ENCODE data around the gene EXT2. TPM values are rescaled to one million over a fixed set of nuclear protein-coding genes. Genes with fewer than 3 reads are reported as not detected.

Gene EXT2
- total RNA-seq, 6 experiments from 2014 or later: 105 to 130 (median 118) TPM

- no peak for DNase-seq
- Mint-ChIP-seq H3K36me3 (ENCODE audit: low read depth) (peaks cover 40% of the 10 kb centered on the region), H3K4me1 (ENCODE audit: low read depth) (peaks cover 19% of the 10 kb centered on the region), H3K27me3 (ENCODE audit: insufficient read depth) (no peaks in the 10 kb centered on the region), H3K4me3 (no peak overlapping the region), H3K27ac (no peak overlapping the region), H3K9me3 (peaks cover 12% of the 10 kb centered on the region)
- no peak for TF ChIP-seq CTCF (IDR thresholded peaks at IDR 0.05)
Measured at GRCh38 chr11:44190883-44191230, 95.4 kb downstream of the EXT2 start.

GRCh38 chr11:44191322-44192016 is 96.0 kb downstream of the EXT2 start:
- Mint-ChIP-seq H3K27ac (no peak overlapping the region), H3K4me1 (ENCODE audit: low read depth) (peaks cover 19% of the 10 kb centered on the region), H3K9me3 (peaks cover 17% of the 10 kb centered on the region), H3K36me3 (ENCODE audit: low read depth) (peaks cover 45% of the 10 kb centered on the region), H3K27me3 (ENCODE audit: insufficient read depth) (no peaks in the 10 kb centered on the region), H3K4me3 (no peak overlapping the region)
- DNase-seq: no peak
- TF ChIP-seq CTCF (IDR thresholded peaks at IDR 0.05): 0 out of 2 replicates have a peak, but pooled peaks have one; percentile 7

GRCh38 chr11:44192017-44192385 is 96.5 kb downstream of the EXT2 start:
- Mint-ChIP-seq H3K4me1 (ENCODE audit: low read depth) (peaks cover 19% of the 10 kb centered on the region), H3K27ac (no peak overlapping the region), H3K4me3 (no peak overlapping the region), H3K9me3 (peaks cover 21% of the 10 kb centered on the region), H3K36me3 (ENCODE audit: low read depth) (peaks cover 50% of the 10 kb centered on the region), H3K27me3 (ENCODE audit: insufficient read depth) (no peaks in the 10 kb centered on the region)
- TF ChIP-seq CTCF (IDR thresholded peaks at IDR 0.05): no peak
- DNase-seq: no peak

- Mint-ChIP-seq H3K9me3 (peaks cover 21% of the 10 kb centered on the region), H3K27ac (no peak overlapping the region), H3K4me1 (ENCODE audit: low read depth) (peaks cover 19% of the 10 kb centered on the region), H3K36me3 (ENCODE audit: low read depth) (peaks cover 51% of the 10 kb centered on the region), H3K4me3 (no peak overlapping the region), H3K27me3 (ENCODE audit: insufficient read depth) (no peaks in the 10 kb centered on the region)
- no peak for DNase-seq
- no peak for TF ChIP-seq CTCF (IDR thresholded peaks at IDR 0.05)
Measured at GRCh38 chr11:44192462-44193100, 97.1 kb downstream of the EXT2 start.

GRCh38 chr11:44193856-44194255 is 98.4 kb downstream of the EXT2 start:
- Mint-ChIP-seq H3K4me3 (no peak overlapping the region), H3K4me1 (ENCODE audit: low read depth) (peaks cover 23% of the 10 kb centered on the region), H3K9me3 (peaks cover 9% of the 10 kb centered on the region; the same call in 1 of the 2 replicates), H3K27ac (no peak overlapping the region), H3K36me3 (ENCODE audit: low read depth) (peaks cover 49% of the 10 kb centered on the region), H3K27me3 (ENCODE audit: insufficient read depth) (no peaks in the 10 kb centered on the region)
- no peak for TF ChIP-seq CTCF (IDR thresholded peaks at IDR 0.05)
- DNase-seq: no peak

Measured in HFFc6 (cell line).